Mucosa of descending colon (tissue), 3 donors: Measurements from ENCODE around the gene CXCL16. TPM values are rescaled to one million over a fixed set of nuclear protein-coding genes. Genes with fewer than 3 reads are reported as not detected.

ENCODE experiments used
- ATAC-seq: fragments of 200-7000 bp; cut with Tn5 transposase; one replicate; pipeline ENCODE4 v1.9.1; 2020; ENCODE audit warnings: mild to moderate bottlenecking, moderate library complexity
- DNase-seq, 3 donors: peaks; one replicate each; pipeline ENCODE4 v3.0.0-alpha.2; 2020
- H3K36me3 ChIP-seq: fragments of 200-600 bp; one replicate; pipeline ENCODE4 v1.8.0; 2021; ENCODE audit warnings: low read depth, mild to moderate bottlenecking
- H3K4me1 ChIP-seq: fragments of 200-600 bp; one replicate; pipeline ENCODE4 v1.8.0; 2021; ENCODE audit warnings: low read depth, mild to moderate bottlenecking
- H3K4me3 ChIP-seq: fragments of 200-600 bp; one replicate; pipeline ENCODE4 v1.8.0; 2021; ENCODE audit warnings: mild to moderate bottlenecking
- H3K9me3 ChIP-seq: fragments of 200-600 bp; one replicate; pipeline ENCODE4 v1.8.0; 2021; ENCODE audit warnings: mild to moderate bottlenecking
- CTCF ChIP-seq: fragments of 200-600 bp; IDR thresholded peaks from one replicate; pipeline ENCODE4 v1.8.0; 2022; ENCODE audit warnings: antibody characterized with exemption, mild to moderate bottlenecking
- intact Hi-C, 2 donors: fragments of 100-400 bp; cut with DNase I in 1 of 2; cut with micrococcal nuclease in 1 of 2; formaldehyde crosslinking; loops; one replicate each; pipeline versions ENCODE4 v1.11.0 to v1.11.1; 2022; cut with DNase I, micrococcal nuclease
- total RNA-seq, 3 donors: library from RNA; stranded (reverse); fragmentation: NEBNext Ultra II Directional in 2 of 3; extraction: Animal tissue kit (Norgen Biotek cat#: 25700) in 2 of 3; gene quantifications; one replicate each; pipeline versions ENCODE4 v1.2.1 to v1.2.4, GENCODE V29; 2021 to 2023
- donor health status: DM: no; HTN: no; CAD: no; lungs with moderate emphysema.
- donor health status: DM: no; HTN: no; CAD: no.
- donor health status: DM: no; HTN: yes; CAD: no.

Gene CXCL16
- total RNA-seq, 3 donors from 2014 or later, result 20.3 to 41.9 (median 30.2) TPM

DNA sequence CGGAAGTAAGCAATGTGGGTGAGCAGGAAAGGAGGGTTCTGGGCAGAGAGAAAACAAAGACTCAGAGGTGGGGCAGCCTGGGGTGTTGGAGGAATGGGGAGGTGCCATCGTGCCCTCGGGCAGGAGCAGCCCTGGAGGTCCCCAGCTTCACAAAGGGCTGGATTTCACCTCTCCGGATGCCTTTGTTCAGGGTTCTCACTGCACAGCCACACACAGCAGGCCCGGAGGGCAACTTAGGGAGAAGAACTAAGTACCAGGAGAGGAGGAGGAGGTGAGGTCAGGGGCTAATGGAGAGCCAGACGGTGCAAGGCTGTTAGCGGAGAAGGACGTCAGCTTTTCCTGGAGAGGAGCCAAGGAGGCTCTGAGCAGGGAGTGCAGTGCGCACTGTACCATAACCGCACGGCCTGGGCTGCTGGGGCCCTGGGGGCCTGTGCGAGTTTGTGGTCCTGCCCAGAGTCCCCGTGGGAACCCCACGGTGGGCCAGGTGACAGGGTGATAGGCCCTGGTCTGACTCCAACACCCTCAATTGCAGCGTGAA lies 20.0 kb downstream of the CXCL16 start:
- TF ChIP-seq CTCF, result no peak
- no peak overlapping the region for H3K4me3 ChIP-seq
- no peaks in the 10 kb centered on the region for H3K9me3 ChIP-seq
- intact Hi-C loops, result loop anchor here in 1 of 2 donors (10.0 kb wide), 2 partner anchors 65 to 175 kb away; partner anchors contain the start of genes C17orf107, GLTPD2 and VMO1
- peaks cover 15% of the 10 kb centered on the region for H3K4me1 ChIP-seq
- peak in 1 of 3 donors; percentile 47 for DNase-seq
- ATAC-seq, result no peak
- H3K36me3 ChIP-seq, result no peaks in the 10 kb centered on the region

GRCh38 chr17:4719146-4719545 lies 20.6 kb downstream of the CXCL16 start:
- intact Hi-C loops, result no loop called here
- DNase-seq (peak in 2 of 3 donors; percentile 25 to 46), ATAC-seq (no peak)
- no peak overlapping the region for H3K4me3 ChIP-seq
- no peak for TF ChIP-seq CTCF
- peaks cover 15% of the 10 kb centered on the region for H3K4me1 ChIP-seq
- no peaks in the 10 kb centered on the region for H3K36me3 ChIP-seq
- H3K9me3 ChIP-seq, result no peaks in the 10 kb centered on the region

- DNase-seq (peak in 1 of 3 donors; percentile 16), ATAC-seq (no peak)
- no peak for TF ChIP-seq CTCF
- H3K9me3 ChIP-seq, result no peaks in the 10 kb centered on the region
- H3K4me1 ChIP-seq, result peaks cover 15% of the 10 kb centered on the region
- no peaks in the 10 kb centered on the region for H3K36me3 ChIP-seq
- no peak overlapping the region for H3K4me3 ChIP-seq
- intact Hi-C loops, result no loop called here
Observed at GRCh38 chr17:4718276-4718675, 21.5 kb downstream of the CXCL16 start.

DNA sequence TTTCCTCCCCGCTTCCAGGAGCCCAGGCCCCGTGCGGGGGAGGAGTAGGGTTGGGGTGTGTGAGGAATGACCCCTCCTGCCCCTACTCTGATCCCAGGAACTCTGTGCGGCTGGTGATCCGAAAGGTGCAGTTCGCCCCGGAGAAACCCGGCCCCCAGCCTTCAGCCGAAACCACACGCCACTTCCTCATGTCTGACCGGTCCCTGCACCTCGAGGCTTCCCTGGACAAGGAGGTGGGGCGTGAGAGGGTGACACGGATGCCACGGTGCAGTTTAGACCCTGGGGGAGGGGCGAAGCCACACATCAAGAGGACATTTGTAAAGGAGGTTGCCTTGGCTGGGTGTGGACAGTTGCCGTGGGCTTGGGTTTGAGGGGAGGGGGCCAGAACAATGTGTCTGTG lies 21.9 kb downstream of the CXCL16 start:
- H3K4me3 ChIP-seq, result no peak overlapping the region
- no peak for ATAC-seq
- H3K4me1 ChIP-seq, result peaks cover 15% of the 10 kb centered on the region
- intact Hi-C loops, result no loop called here
- TF ChIP-seq CTCF, result no peak
- no peaks in the 10 kb centered on the region for H3K36me3 ChIP-seq
- peak in 1 of 3 donors; percentile 30 for DNase-seq
- no peaks in the 10 kb centered on the region for H3K9me3 ChIP-seq

GRCh38 chr17:4716081-4716480 lies 23.6 kb downstream of the CXCL16 start:
- ATAC-seq, result no peak
- TF ChIP-seq CTCF, result no peak
- peaks cover 15% of the 10 kb centered on the region for H3K4me1 ChIP-seq
- intact Hi-C loops, result no loop called here
- H3K4me3 ChIP-seq, result no peak overlapping the region
- H3K9me3 ChIP-seq, result no peaks in the 10 kb centered on the region
- H3K36me3 ChIP-seq, result no peaks in the 10 kb centered on the region
- peak in 1 of 3 donors; percentile 22 for DNase-seq
